ENCODE results near the gene MLLT11.
"Not testable (repeated sequence)": the region's sequence is repeated elsewhere in the genome, so short reads cannot be mapped to it uniquely, and the experiment has no call there.

The MLLT11 gene

GRCh38 chr1:151072224-151072623, 12.0 kb downstream of the MLLT11 start:
- Histone ChIP-seq H3K27me3 (ENCODE audit: insufficient read depth, low read length, poor library complexity, severe bottlenecking) (no peaks in the 10 kb centered on the region), H4K20me1 (ENCODE audit: insufficient read depth, low read length, poor library complexity, severe bottlenecking) (peaks cover 4% of the 10 kb centered on the region), H3K9ac (ENCODE audit: low read depth, low read length, poor library complexity, severe bottlenecking) (no peak overlapping the region), H3K4me3 (ENCODE audit: low read length, poor library complexity, severe bottlenecking) (no peak overlapping the region), H3K9me2 (replicated peaks; ENCODE audit: low read depth, low read length) (no peaks in the 10 kb centered on the region), H2AFZ (ENCODE audit: low read length) (no peak overlapping the region), H3K36me3 (ENCODE audit: insufficient read depth, low read length) (peaks cover 11% of the 10 kb centered on the region), H3K9me3 (ENCODE audit: insufficient read depth, low read depth, low read length) (no peaks in the 10 kb centered on the region), H3K4me1 (ENCODE audit: insufficient read depth, low read length, poor library complexity, severe bottlenecking) (peaks cover 23% of the 10 kb centered on the region), H3K79me2 (ENCODE audit: insufficient read depth, low read length) (peaks cover 36% of the 10 kb centered on the region), H3K4me2 (ENCODE audit: low read depth, low read length, poor library complexity, severe bottlenecking) (no peak overlapping the region), H3F3A (ENCODE audit: low read depth) (peaks cover 7% of the 10 kb centered on the region; the same call in 1 of the 2 replicates)
- TF ChIP-seq EZH2phosphoT487 (IDR thresholded peaks at IDR 0.05; ENCODE audit: borderline replicate concordance), result no peak
- no peak for TF ChIP-seq CTCF (conservative IDR thresholded peaks at IDR 0.05; ENCODE audit: low read length)

GRCh38 chr1:151085953-151086559, 25.9 kb downstream of the MLLT11 start:
- H3K9ac ChIP-seq (ENCODE audit: low read depth, low read length, poor library complexity, severe bottlenecking), result no peak overlapping the region
- no peak overlapping the region for H3K4me3 ChIP-seq (ENCODE audit: low read length, poor library complexity, severe bottlenecking)
- no peaks in the 10 kb centered on the region for H3K9me3 ChIP-seq (ENCODE audit: insufficient read depth, low read depth, low read length)
- no peaks in the 10 kb centered on the region for H3K79me2 ChIP-seq (ENCODE audit: insufficient read depth, low read length)
- no peaks in the 10 kb centered on the region for H4K20me1 ChIP-seq (ENCODE audit: insufficient read depth, low read length, poor library complexity, severe bottlenecking)
- no peaks in the 10 kb centered on the region for H3K36me3 ChIP-seq (ENCODE audit: insufficient read depth, low read length)
- no peak overlapping the region for H2AFZ ChIP-seq (ENCODE audit: low read length)
- H3K4me1 ChIP-seq (ENCODE audit: insufficient read depth, low read length, poor library complexity, severe bottlenecking), result no peaks in the 10 kb centered on the region
- TF ChIP-seq CTCF (conservative IDR thresholded peaks at IDR 0.05; ENCODE audit: low read length), result no peak
- no peak for TF ChIP-seq EZH2phosphoT487 (IDR thresholded peaks at IDR 0.05; ENCODE audit: borderline replicate concordance)
- H3F3A ChIP-seq (ENCODE audit: low read depth), result no peaks in the 10 kb centered on the region
- no peaks in the 10 kb centered on the region for H3K9me2 ChIP-seq (replicated peaks; ENCODE audit: low read depth, low read length)
- no peaks in the 10 kb centered on the region for H3K27me3 ChIP-seq (ENCODE audit: insufficient read depth, low read length, poor library complexity, severe bottlenecking)
- H3K4me2 ChIP-seq (ENCODE audit: low read depth, low read length, poor library complexity, severe bottlenecking), result no peak overlapping the region

- not testable (repeated sequence) for H3K9ac ChIP-seq (ENCODE audit: low read depth, low read length, poor library complexity, severe bottlenecking); H2AFZ ChIP-seq (ENCODE audit: low read length); H3K4me2 ChIP-seq (ENCODE audit: low read depth, low read length, poor library complexity, severe bottlenecking); H3K4me1 ChIP-seq (ENCODE audit: insufficient read depth, low read length, poor library complexity, severe bottlenecking); H3K36me3 ChIP-seq (ENCODE audit: insufficient read depth, low read length); H3K9me2 ChIP-seq (replicated peaks; ENCODE audit: low read depth, low read length); H3K79me2 ChIP-seq (ENCODE audit: insufficient read depth, low read length); H3K27me3 ChIP-seq (ENCODE audit: insufficient read depth, low read length, poor library complexity, severe bottlenecking); H3K4me3 ChIP-seq (ENCODE audit: low read length, poor library complexity, severe bottlenecking); H3K9me3 ChIP-seq (ENCODE audit: insufficient read depth, low read depth, low read length); H4K20me1 ChIP-seq (ENCODE audit: insufficient read depth, low read length, poor library complexity, severe bottlenecking); H3F3A ChIP-seq (ENCODE audit: low read depth)
These were observed 37.2 kb downstream of the MLLT11 start for GRCh38 chr1:151097426-151097825.

GRCh38 chr1:151098126-151098525, 37.9 kb downstream of the MLLT11 start:
- TF ChIP-seq CTCF (conservative IDR thresholded peaks at IDR 0.05; ENCODE audit: low read length) (no peak), EZH2phosphoT487 (IDR thresholded peaks at IDR 0.05; ENCODE audit: borderline replicate concordance) (no peak)
- H3K4me2 ChIP-seq (ENCODE audit: low read depth, low read length, poor library complexity, severe bottlenecking), result no peak overlapping the region

More at GRCh38 chr1:151098126-151098525, 37.9 kb downstream of the MLLT11 start:
- Histone ChIP-seq H2AFZ (ENCODE audit: low read length) (no peak overlapping the region), H3K9ac (ENCODE audit: low read depth, low read length, poor library complexity, severe bottlenecking) (no peak overlapping the region), H3K9me2 (replicated peaks; ENCODE audit: low read depth, low read length) (no peaks in the 10 kb centered on the region), H3K4me1 (ENCODE audit: insufficient read depth, low read length, poor library complexity, severe bottlenecking) (no peaks in the 10 kb centered on the region), H3K9me3 (ENCODE audit: insufficient read depth, low read depth, low read length) (no peaks in the 10 kb centered on the region), H3F3A (ENCODE audit: low read depth) (0 out of 2 replicates have a peak, but pooled peaks cover 1% of the 10 kb centered on the region), H3K4me3 (ENCODE audit: low read length, poor library complexity, severe bottlenecking) (no peak overlapping the region), H4K20me1 (ENCODE audit: insufficient read depth, low read length, poor library complexity, severe bottlenecking) (no peaks in the 10 kb centered on the region), H3K27me3 (ENCODE audit: insufficient read depth, low read length, poor library complexity, severe bottlenecking) (no peaks in the 10 kb centered on the region), H3K79me2 (ENCODE audit: insufficient read depth, low read length) (no peaks in the 10 kb centered on the region), H3K36me3 (ENCODE audit: insufficient read depth, low read length) (no peaks in the 10 kb centered on the region)
